SK-N-SH (cell line): ENCODE data around the gene STON2. TPM values are rescaled to one million over a fixed set of nuclear protein-coding genes. Genes with fewer than 3 reads are reported as not detected.

ENCODE experiments used
- CTCF ChIA-PET: fragments of 300-600, 350-600 bp; formaldehyde crosslinking; extraction: SDS; loops from one replicate; lab custom pipeline; 2021; lab: Yijun Ruan, JAX
- POLR2A ChIA-PET: fragments of 350-600 bp; sonication (Branson Sonifier 250); formaldehyde crosslinking; extraction: SDS; loops from one replicate; lab custom pipeline; 2020; ENCODE audit warnings: antibody characterized with exemption, inconsistent platforms; lab: Yijun Ruan, JAX
- DNase-seq: peaks from one replicate; pipeline ENCODE4 v3.0.0; 2012
- H2AFZ ChIP-seq: fragments of 200-600 bp; sonication (generic); 2 replicates; pipeline ENCODE4 v1.8.1; 2016; ENCODE audit warnings: antibody characterized with exemption, mild to moderate bottlenecking, low read depth
- H3F3A ChIP-seq: fragments of 200-600 bp; sonication (generic); replicated peaks from 2 replicates; pipeline ENCODE3; 2016; ENCODE audit warnings: antibody characterized with exemption, mild to moderate bottlenecking; ENCODE audit not compliant: insufficient read depth
- H3K27ac ChIP-seq, 2 experiments: fragments of 200-500 bp in 1 of 2; fragments of 200-600 bp in 1 of 2; sonication (Bioruptor generic) in 1 of 2; sonication (generic), shearing (Covaris generic) in 1 of 2; 2 replicates each; pipeline versions ENCODE4 v1.5.1 to v1.6.1; 2014 to 2016; ENCODE audit warnings: low read depth in 2 of 2, inconsistent platforms in 1 of 2, low read length in 1 of 2, mild to moderate bottlenecking in 1 of 2, mixed read lengths in 1 of 2
- H3K27me3 ChIP-seq: fragments of 200-600 bp; sonication (generic), shearing (Covaris generic); 2 replicates; pipeline ENCODE4 v1.6.1; 2016; ENCODE audit warnings: mixed run types; ENCODE audit not compliant: insufficient read depth
- H3K36me3 ChIP-seq, 2 experiments: fragments of 200-500 bp in 1 of 2; fragments of 200-600 bp in 1 of 2; sonication (Bioruptor generic) in 1 of 2; sonication (generic) in 1 of 2; replicated peaks in 1 of 2; 2 replicates each; pipeline versions ENCODE3 to v1.5.1; 2014 to 2016; ENCODE audit warnings: low read length in 1 of 2, mild to moderate bottlenecking in 1 of 2; ENCODE audit not compliant: insufficient read depth in 2 of 2, control insufficient read depth in 1 of 2
- H3K4me1 ChIP-seq, 2 experiments: fragments of 200-500 bp in 1 of 2; fragments of 200-600 bp in 1 of 2; sonication (Bioruptor generic) in 1 of 2; sonication (generic), shearing (Covaris generic) in 1 of 2; 2 replicates each; pipeline versions ENCODE4 v1.5.1 to v1.6.1; 2014 to 2016; ENCODE audit warnings: low read depth in 1 of 2, low read length in 1 of 2, mixed run types in 1 of 2; ENCODE audit not compliant: insufficient read depth in 2 of 2, control insufficient read depth in 1 of 2
- H3K4me2 ChIP-seq: fragments of 200-600 bp; sonication (generic), shearing (Covaris generic); 2 replicates; pipeline ENCODE4 v1.6.1; 2017; ENCODE audit warnings: mixed run types
- H3K4me3 ChIP-seq, 2 experiments: fragments of 200-500 bp in 1 of 2; fragments of 200-600 bp in 1 of 2; sonication (Bioruptor generic) in 1 of 2; sonication (generic), shearing (Covaris generic) in 1 of 2; 2 replicates each; pipeline versions ENCODE4 v1.5.1 to v1.8.1; 2014 to 2016; ENCODE audit warnings: low read depth in 2 of 2, inconsistent platforms in 1 of 2, low read length in 1 of 2, mild to moderate bottlenecking in 1 of 2, mixed read lengths in 1 of 2, moderate library complexity in 1 of 2
- H3K79me2 ChIP-seq: fragments of 200-600 bp; sonication (generic); 2 replicates; pipeline ENCODE4 v1.8.1; 2017; ENCODE audit warnings: mild to moderate bottlenecking; ENCODE audit not compliant: insufficient read depth
- H3K9ac ChIP-seq: fragments of 200-600 bp; sonication (generic); 2 replicates; pipeline ENCODE4 v1.6.1; 2017; ENCODE audit warnings: mixed run types
- H3K9me2 ChIP-seq: fragments of 200-600 bp; sonication (generic); 2 replicates; pipeline ENCODE4 v1.6.1; 2017; ENCODE audit warnings: mixed run types
- H3K9me3 ChIP-seq: fragments of 200-600 bp; sonication (generic); 2 replicates; pipeline ENCODE4 v1.6.1; 2017; ENCODE audit warnings: mixed run types, mild to moderate bottlenecking, moderate library complexity
- H4K20me1 ChIP-seq: fragments of 200-600 bp; sonication (generic); 2 replicates; pipeline ENCODE4 v1.6.1; 2017; ENCODE audit warnings: mild to moderate bottlenecking, mixed run types; ENCODE audit not compliant: insufficient read depth
- EZH2phosphoT487 ChIP-seq: fragments of 200-600 bp; sonication (generic); IDR thresholded peaks from 2 replicates; pipeline ENCODE4 v1.6.1; 2017; ENCODE audit warnings: low read depth, mixed run types, mild to moderate bottlenecking, antibody characterized with exemption, moderate library complexity, borderline replicate concordance
- FOSL2 ChIP-seq: IDR thresholded peaks from 2 replicates; pipeline ENCODE4 v1.4.0; 2012; ENCODE audit warnings: low read depth, mild to moderate bottlenecking, moderate library complexity, borderline replicate concordance
- FOXJ3 ChIP-seq: sonication (generic); formaldehyde crosslinking; IDR thresholded peaks from 2 replicates; pipeline ENCODE4 v1.5.1; 2020; ENCODE audit warnings: mild to moderate bottlenecking, missing genetic modification reagents
- FOXM1 ChIP-seq: IDR thresholded peaks from 2 replicates; pipeline ENCODE4 v1.4.0; 2012; ENCODE audit warnings: low read depth, mild to moderate bottlenecking
- GABPA ChIP-seq: IDR thresholded peaks from 2 replicates; pipeline ENCODE4 v1.4.0; 2012; ENCODE audit warnings: low read depth, mild to moderate bottlenecking
- GATA2 ChIP-seq: sonication (generic); formaldehyde crosslinking; IDR thresholded peaks from 2 replicates; pipeline ENCODE4 v1.5.0; 2020; ENCODE audit warnings: mild to moderate bottlenecking, missing genetic modification reagents
- IRF3 ChIP-seq: fragments of 150-350 bp; IDR thresholded peaks from 2 replicates; pipeline ENCODE4 v1.6.1; 2016; ENCODE audit warnings: mild to moderate bottlenecking, low read depth, low read length
- JUND ChIP-seq: IDR thresholded peaks from 2 replicates; pipeline ENCODE4 v1.4.0; 2012
- MAX ChIP-seq: IDR thresholded peaks from 2 replicates; pipeline ENCODE4 v1.4.0; 2012; ENCODE audit warnings: low read depth
- MEF2A ChIP-seq: IDR thresholded peaks from 2 replicates; pipeline ENCODE4 v1.4.0; 2012; ENCODE audit warnings: low read depth, borderline replicate concordance
- MXI1 ChIP-seq: IDR thresholded peaks from 2 replicates; pipeline ENCODE4 v1.6.1; 2012; ENCODE audit warnings: mild to moderate bottlenecking, low read depth, low read length, improper control_type of control experiment
- NFIC ChIP-seq: IDR thresholded peaks from 2 replicates; pipeline ENCODE4 v1.4.0; 2012; ENCODE audit warnings: borderline replicate concordance
- RAD21 ChIP-seq: IDR thresholded peaks from 2 replicates; pipeline ENCODE4 v1.6.1; 2012; ENCODE audit warnings: mild to moderate bottlenecking, low read length
- RFX5 ChIP-seq: IDR thresholded peaks from 2 replicates; pipeline ENCODE4 v1.6.1; 2012; ENCODE audit warnings: mild to moderate bottlenecking, improper control_type of control experiment, low read length
- RXRA ChIP-seq: IDR thresholded peaks from 2 replicates; pipeline ENCODE4 v1.4.0; 2012; ENCODE audit warnings: low read depth, mild to moderate bottlenecking, borderline replicate concordance
- SIN3A ChIP-seq: IDR thresholded peaks from 2 replicates; pipeline ENCODE4 v1.6.1; 2012; ENCODE audit warnings: low read depth, mild to moderate bottlenecking, low read length, moderate library complexity, borderline replicate concordance
- TCF12 ChIP-seq: IDR thresholded peaks from 2 replicates; pipeline ENCODE4 v1.4.0; 2012
- TEAD4 ChIP-seq: IDR thresholded peaks from 2 replicates; pipeline ENCODE4 v1.4.0; 2012; ENCODE audit warnings: mild to moderate bottlenecking, borderline replicate concordance; ENCODE audit not compliant: insufficient read depth
- USF2 ChIP-seq: fragments of 150-350 bp; IDR thresholded peaks from 2 replicates; pipeline ENCODE4 v1.6.1; 2017; ENCODE audit warnings: antibody characterized with exemption, low read length, low read depth, borderline replicate concordance
- ZBTB33 ChIP-seq: IDR thresholded peaks from 2 replicates; pipeline ENCODE4 v1.4.0; 2012; ENCODE audit warnings: low read depth, borderline replicate concordance
- WGBS: methylation state at CpG from one replicate; pipeline ENCODE4 v1.1.6; 2017; ENCODE audit warnings: low lambda C conversion rate; 5-methylcytosine and 5-hydroxymethylcytosine counted together
- polyA plus RNA-seq, 3 experiments: library from polyadenylated mRNA; depleted of rRNA; stranded (reverse); fragments of >200 nt; gene quantifications; 2 replicates each; pipeline ENCODE4 v1.2.3, GENCODE V29; 2012

The STON2 gene
- polyA plus RNA-seq, 1 of the 3 experiments (the other 2 are of a cell fraction) = not detected

GRCh38 chr14:81449114-81449513 lies 49.0 kb upstream of the STON2 start:
- Histone ChIP-seq H3K4me2 (no peak overlapping the region), H3K79me2 (no peaks in the 10 kb centered on the region), H2AFZ (no peak overlapping the region), H4K20me1 (no peaks in the 10 kb centered on the region), H3K4me3 (no peak overlapping the region), H3K36me3 (no peaks in the 10 kb centered on the region), H3K27me3 (no peaks in the 10 kb centered on the region; the same call in 1 of the 2 replicates), H3K9me2 (no peaks in the 10 kb centered on the region), H3K4me1 (peaks cover 0 to 4% of the 10 kb centered on the region in 2 experiments; a peak in 1 of 4 replicates), H3F3A (no peaks in the 10 kb centered on the region), H3K27ac (no peak overlapping the region), H3K9ac (no peak overlapping the region), H3K9me3 (no peaks in the 10 kb centered on the region)
- TF ChIP-seq GABPA (no peak), MEF2A (no peak), RXRA (no peak), MXI1 (no peak), FOXJ3 (CRISPR knock-in tag) (no peak), EZH2phosphoT487 (no peak), JUND (no peak), TEAD4 (no peak), FOSL2 (no peak), NFIC (no peak), ZBTB33 (no peak), TCF12 (no peak), FOXM1 (no peak), GATA2 (no peak), RAD21 (no peak), SIN3A (no peak), IRF3 (no peak), USF2 (no peak), RFX5 (no peak), MAX (no peak)
- no peak for DNase-seq
- 47% methylated on average over 4 of the region's 4 CpGs for WGBS
- CTCF ChIA-PET = interaction anchor here (1.1 to 10.5 kb wide), 4 partner anchors 13 to 453 kb away, joined by 3 to 321 read pairs (median 55); no protein-coding TSS in a partner anchor
- POLR2A ChIA-PET = no interaction called here
